Stimulated activated CD4-positive, alpha-beta T cell treated with anti-CD3 and anti-CD28 coated beads, Interleukin-4, amount 100 ng/mL, for 24 hours (primary cell): Measurements from ENCODE around the gene TBX5.
"Not testable (repeated sequence)": the region's sequence is repeated elsewhere in the genome, so short reads cannot be mapped to it uniquely, and the experiment has no call there.

Source experiments
- DNase-seq: peaks from one replicate; pipeline ENCODE4 v3.0.0-alpha.2; 2020

Gene TBX5

DNA sequence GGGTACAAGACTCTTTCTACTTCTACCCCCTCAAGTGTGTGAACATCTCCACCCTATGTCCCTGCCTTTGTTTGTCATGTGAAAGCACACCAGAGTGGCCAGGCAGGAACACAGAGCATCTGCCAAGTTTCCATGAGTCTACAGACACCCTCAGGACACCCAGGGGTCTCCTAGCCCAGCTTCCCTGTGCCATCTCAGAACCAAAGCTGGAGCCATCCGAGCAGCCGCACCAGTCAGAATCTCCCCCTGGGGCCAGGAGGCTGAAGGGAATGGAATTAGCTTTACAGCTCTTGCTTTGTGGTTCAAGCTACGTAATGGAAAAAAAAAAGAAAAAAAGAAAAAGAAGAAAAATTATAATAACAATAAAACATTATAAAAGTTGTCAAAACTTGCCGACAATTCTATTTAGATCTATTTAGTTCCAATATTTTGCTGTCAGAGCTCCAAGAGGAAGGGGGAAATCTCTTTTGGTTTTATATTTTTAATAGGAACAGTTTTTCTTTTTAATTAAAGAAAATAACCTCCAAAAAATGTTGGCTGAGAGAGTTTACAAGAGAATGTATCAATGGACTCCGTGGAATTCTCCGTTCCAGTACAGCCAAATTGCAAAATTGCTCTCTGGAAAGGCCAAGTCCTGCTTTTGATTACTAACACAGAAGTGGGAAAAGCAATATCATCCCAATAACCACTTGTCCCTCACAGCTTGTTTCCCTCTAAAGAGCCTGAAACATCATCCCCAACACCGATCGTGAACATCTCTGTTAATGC is 37.1 kb downstream of the TBX5 start:
- no peak for DNase-seq

DNA sequence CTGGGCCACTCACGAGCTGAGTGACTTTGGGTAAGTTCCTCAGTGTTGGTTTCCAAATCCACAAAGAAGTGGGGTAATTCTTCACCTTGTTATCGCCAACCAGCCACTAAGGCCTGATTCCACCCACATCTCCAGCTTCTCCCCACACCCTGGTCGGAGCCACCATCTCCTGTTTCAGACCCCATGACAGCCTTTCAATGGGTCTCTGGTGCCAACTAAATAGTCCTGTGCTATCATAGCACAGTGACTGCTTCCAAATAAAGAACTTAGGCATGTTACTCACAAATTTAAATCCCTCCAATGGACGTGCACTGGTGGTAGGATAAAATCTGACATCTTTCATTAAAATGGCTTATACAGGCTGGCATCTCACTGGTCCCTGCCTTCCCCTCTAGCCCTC is 44.0 kb downstream of the TBX5 start:
- DNase-seq = no peak

DNA sequence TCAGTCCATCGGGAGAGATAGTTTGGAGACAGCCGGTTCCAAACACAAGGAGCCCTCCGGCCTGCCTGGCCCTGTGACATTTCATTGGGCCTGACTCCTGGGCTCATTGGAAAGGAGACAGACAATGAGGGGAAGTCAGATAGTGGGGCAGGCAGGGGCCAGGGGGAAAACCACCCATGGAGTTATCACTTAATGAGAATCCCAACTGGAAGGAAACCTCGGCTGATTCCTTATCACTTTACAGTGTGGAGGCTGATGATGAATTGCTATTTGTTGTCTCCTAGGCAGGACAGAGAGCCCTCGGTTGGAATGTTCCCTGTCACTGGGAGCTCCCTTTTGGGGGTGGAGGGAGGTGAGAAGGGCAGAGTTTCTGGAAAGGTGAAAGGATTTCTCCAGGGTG is 44.4 kb downstream of the TBX5 start:
- DNase-seq = no peak

DNA sequence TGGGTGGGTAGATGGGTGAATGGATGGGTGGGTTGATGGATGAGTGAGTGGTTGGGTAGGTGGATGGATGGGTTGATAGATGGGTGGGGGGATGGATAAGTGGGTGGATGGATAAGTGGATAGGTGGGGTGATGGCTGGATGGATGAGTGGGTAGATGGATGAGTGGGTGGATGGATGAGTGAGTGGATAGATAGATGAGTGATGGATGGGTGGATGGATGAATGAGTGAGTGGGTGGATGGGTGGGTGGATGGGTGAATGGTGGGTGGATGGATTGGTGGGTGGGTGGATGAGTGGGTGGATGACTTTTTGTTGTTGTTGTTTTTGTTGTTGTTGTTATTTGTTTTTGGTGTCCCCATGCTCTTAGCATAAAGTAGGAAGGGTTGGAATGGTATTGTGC is 45.5 kb downstream of the TBX5 start:
- DNase-seq = no peak

DNA sequence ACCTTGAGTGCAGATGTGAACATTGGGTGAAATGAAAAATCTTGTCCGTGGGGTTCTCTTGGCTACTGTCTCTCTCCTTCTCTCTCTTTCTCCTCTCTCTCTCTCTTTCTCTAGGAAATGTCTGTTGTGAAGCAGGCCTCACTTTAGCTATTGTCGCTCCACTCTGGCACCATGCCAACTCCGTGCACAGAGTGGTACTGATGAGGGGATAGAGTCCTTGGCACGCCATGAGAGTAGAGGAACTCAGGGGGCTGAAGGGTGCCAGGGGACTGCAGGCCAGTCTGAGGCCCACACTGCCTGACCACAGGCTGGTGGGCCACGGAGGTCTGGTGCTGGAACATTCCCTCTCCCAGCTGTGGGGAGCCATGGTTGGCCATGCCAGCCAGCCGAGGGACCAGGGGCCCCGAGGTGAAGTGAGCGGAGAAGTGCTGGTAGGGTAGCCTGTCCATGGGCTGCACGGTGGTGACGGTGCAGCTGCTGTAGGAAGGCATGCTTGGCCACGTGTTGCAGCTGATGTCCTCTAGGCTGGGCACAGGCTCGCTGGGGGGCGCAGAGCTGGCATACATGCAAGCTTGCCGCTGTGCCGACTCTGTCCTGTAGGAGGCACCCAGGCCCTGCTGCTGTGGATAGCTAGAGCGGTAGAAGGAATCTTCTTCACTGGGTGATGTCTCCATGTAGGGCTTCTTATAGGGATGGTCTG is 50.4 kb downstream of the TBX5 start:
- no peak for DNase-seq

DNA sequence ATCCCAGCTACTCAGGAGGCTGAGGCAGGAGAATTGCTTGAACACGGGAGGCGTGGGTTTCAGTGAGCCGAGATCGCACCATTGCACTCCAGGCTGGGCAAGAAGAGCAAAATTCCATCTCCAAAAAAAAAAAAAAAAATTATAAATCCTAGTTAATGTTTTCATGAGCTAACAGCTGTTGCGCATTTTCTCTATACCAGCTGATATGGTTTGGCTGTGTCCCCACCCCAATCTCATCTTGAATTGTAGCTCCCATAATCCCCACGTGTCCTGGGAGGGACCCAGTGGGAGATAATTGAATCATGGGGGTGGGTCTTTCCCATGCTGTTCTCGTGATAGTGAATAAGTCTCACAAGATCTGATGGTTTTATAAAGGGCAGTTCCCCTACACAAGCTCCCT is 56.7 kb downstream of the TBX5 start:
- not testable (repeated sequence) for DNase-seq

DNA sequence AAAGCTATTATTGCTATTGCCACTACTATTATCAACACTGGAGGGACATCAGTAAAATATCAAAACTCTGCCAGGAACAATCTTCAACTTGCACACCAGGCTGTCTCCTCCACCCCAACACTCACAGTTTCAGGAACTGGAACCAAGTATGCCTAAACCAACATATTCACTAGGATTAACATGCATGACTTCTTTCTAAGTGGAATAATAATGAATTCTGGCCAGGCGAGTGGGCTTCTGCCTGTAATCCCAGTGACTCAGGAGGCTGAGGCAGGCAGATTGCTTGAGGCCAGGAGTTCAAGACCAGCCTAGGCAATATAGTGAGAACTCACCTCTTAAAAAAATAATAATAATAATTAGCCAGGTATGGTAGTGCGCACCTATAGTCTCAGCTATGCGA is 58.1 kb downstream of the TBX5 start:
- no peak for DNase-seq

DNA sequence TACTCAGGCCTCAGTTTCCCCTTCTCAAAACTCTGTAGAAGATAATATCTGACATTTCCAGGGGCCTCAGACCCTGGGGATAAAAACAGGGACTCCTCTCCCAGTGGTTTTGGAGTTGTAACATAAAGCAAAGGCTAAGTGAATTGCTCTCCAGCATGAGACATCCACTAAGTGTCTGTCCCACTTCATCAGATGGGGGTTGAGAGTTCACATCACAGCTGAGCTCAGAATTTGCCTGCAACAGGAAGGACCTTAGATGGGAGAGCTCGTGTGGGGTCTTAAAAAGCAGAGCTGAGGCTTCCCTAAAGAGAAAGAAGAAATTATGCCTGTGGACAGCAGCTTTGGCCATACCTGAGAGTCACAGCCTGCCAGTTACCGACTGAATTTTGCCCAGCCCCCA is 61.1 kb downstream of the TBX5 start:
- DNase-seq = no peak

DNA sequence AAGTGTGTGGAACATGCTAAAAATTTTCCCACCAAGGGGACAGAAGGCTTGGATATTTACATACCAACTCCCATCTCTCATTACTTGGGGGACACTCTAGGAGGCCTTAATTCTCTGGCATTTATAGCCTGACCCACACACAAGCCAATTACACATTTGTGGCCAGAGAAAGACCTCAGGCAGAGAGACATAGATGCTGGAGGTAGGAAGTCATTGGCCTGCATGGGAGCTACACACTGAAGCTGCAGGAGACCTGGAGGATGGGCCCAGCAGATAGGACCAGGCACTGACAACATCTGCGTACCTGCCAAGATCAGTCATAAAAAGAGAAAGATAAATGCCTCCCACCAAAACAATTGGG is 61.7 kb downstream of the TBX5 start:
- no peak for DNase-seq

DNA sequence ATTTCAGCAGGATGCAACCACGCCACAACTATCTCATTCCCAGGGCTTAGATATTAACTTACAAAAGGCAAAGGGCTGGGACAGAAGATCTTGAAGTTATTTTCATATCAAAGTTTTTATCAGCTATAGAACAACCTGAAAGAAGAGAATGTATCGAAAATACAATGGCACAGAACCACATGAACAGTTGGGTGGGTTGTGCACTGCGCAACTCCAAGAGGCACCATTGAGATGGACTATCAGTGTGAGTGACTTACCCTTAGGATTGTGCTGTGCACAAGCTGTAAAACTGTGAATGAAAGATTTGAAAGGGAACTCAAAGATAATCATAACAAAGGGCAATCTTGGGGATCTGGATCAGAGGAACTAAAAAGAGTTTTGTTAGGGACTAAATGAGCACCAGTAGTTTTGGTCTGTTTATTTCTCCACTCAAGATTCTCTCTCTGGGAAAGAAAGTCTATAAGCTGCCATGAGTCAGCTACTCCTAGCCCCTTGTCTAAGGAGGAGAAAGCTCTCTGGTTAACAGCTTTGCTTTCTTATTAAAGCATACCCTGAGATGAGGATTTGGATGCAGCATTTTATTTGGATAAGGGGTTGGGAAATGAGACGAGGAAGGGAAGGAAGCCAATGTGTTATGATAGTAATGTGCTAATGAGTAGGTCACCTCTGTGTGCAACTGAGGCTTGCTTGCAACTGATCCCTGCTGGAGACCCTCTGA is 62.2 kb downstream of the TBX5 start:
- no peak for DNase-seq

DNA sequence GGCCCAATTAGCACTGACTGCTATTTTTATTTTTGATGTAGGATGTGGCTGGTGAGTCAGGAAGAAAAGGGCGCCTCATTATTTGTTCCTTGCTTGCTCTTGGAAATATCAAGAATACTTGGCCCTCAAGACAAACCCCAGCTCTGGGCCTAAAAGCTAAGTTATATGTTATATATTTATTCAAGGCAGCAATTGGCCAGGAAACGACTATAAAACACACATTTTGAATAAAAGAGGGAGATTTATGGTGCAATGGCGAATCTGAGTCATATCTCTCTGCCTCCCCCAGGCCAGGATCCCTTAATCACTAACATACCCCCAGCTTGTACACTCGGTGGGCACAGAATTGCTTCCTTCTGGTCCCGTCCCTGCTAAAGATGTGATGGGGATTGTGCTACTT is 63.3 kb downstream of the TBX5 start:
- DNase-seq = no peak

DNA sequence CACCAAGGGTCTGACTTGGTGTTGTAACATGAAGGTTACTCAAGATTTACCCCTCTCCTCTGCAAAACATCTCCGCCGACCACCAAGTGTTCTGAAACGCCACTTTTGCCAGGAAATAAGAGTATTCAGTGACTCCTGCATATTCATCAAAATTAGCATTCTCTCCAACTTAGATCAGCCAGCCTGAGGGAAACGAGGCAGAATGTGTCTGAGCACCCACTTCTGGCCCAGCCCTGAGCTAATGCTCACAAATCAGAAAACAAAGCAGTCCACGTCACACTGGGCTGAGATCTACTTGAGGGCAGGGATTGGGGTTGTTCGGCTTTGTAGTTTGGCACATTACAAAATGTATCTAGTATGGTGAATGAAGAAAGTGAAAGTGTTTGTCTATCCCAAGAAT is 64.3 kb downstream of the TBX5 start:
- DNase-seq = no peak

DNA sequence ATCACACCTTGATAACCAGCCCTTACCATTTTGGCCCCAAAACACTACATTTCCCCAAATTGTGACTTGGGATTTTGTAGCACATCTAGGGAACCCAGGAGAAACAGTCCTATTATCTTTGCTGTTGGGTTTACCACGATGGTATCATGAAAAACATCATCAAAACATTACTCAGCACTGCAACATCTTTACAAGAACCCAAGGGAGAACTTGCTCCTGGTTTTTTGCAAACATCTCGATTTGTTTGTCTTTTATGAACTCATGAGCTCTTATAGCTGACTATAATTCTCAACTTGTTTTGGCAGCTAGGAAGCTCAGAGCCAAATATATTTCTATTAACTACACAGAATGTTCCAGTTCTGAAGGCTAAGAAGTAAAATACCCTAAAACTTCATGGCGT is 65.7 kb downstream of the TBX5 start:
- DNase-seq = no peak

DNA sequence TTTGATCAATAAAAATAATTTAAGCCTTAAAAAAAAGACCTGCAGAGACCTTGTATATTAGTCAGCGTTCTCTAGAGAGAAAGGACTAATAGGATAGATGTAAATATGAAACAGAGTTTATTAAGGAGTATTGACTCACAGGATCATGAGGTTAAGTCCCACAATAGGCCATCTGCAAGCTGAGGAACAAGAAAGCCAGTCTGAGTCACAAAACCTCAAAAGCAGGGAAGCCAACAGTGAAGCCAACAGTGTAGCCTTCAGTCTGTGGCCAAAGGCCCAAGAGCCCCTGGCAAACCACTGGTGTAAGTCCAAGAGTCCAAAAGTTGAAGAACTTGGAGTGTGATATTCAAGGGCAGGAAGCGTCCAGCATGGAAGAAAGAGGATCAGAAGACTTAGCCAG is 66.3 kb downstream of the TBX5 start:
- DNase-seq = no peak

DNA sequence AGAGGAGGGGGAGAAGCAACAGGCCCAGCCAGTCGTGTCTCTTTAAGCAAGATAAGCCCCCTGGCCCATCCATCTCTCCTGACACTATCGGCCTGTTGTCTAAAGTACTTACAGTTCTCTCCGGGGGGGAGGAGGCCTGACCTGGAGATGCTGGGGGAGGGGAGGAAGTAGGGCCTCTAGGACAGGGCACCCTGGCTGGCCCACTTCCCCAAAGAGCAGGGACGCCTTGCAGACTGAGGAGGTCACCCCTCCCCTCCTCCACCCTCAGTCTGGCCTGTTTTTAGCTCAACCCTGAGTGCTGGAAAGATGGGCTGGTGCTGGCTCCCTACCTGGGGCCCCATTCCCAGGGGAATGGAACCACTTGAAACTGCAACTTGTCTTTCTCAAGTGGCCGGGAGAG is 70.3 kb downstream of the TBX5 start:
- no peak for DNase-seq

DNA sequence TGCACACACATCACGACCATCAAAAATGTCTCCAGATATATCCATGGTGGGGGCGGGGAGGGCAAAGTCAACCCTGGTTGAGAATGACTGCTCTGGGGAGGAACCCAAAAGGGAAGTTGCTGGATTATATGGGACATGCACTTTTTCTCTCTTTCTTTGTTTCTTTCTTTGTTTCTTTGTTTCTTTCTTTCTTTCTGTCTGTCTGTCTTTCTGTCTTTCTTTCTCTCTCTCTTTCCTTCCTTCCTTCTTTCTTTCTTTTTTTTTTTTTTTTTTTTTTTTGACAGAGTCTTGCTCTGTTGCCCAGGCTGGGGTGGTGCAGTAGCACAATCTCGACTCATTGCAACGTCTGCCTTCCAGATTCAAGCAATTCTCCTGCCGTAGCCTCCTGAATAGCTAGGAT is 71.5 kb downstream of the TBX5 start:
- DNase-seq = no peak

DNA sequence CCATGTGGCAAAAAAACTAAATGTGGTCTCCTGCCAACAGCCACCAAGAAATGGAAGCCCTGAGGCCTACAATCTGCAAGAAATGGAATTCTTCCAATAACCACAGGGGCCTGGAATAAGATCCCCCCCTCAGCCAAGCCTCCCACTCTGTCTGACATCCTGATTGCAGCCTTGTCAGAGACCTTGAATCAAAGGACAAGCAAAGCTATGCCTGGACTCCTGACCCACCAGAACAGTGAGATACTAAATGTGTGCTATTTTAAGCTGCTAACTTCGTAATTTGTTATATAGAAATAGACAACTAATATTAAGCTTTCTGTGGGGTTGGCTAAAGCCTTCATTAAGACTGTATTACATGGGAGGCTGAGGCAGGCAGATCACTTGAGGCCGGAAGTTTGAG is 77.7 kb downstream of the TBX5 start:
- DNase-seq = no peak

DNA sequence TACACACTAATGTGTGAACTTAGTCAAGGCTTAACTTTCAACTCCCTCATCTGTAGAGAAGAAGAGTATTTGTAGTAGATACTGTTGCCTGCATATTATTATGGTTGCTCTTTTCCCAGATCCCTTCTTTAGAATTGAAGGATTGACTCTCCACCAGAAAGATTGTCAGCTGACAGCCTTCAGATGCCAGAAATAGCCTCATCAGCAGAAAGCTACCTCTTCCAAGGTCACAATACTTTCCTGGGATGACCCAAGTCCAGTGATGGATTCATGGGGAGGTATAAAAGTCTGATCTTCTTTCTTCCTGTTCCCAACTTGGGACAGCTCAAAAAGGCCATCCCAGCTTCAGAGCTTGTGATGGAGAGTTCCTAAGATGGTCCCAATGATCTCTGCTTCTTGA is 78.2 kb downstream of the TBX5 start:
- no peak for DNase-seq

DNA sequence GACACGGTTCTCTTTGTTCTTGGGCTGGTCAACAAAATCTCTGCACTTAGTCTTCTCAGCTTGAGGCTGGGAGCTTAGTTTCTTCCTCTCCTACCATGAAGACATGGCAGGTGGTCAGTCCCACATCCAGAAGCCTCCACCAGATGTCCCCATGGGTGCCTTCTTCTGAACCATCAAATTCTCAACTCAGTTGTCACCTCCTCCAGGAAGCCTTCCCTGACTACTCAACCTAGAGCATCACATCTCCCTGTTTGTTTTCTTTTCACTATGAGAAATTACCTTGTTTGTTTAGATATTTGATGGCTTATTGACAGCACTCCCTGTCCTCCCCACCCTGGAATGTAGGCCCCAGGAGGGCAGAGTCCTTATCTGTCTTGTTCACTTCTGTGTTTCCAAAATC is 84.4 kb downstream of the TBX5 start:
- no peak for DNase-seq

DNA sequence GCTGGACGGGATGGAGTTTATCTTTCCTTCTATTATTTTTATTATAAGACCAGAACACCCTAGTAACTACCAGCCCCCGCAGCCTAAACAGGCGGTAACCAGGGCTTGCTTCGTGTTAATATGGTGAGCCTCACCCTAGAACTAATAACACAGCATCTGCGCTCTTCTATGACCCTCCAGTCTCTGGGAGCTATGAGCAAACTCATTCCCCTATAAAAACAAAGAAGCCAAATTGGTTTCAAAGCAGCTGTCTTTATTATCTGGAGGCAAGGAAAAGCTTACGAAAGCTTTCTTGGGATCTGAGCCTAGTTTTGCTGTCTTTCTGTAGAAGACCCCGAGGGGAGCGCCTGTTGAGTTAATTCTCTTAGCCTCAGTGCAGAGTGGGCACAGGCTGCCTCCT is 85.0 kb downstream of the TBX5 start:
- DNase-seq = no peak

DNA sequence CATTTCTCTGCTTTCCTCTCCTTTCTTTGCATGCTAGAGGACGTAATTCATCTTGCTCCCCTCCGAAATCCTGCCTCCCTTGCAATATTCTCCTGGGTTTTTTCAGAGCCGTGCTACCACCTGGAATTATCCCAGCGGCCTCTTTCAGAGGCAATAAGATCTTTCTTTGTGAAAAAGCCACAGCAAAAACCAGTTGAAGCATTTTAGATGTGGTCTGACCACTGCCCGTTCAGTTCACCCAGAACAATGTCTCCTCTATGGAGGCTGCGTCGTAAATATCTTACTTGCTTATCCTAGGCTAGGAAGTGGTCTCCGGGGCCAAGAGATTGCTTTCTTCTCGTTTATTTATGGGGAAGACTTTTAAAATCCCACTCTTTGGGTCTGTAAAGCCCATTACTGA is 85.8 kb downstream of the TBX5 start:
- DNase-seq = no peak

DNA sequence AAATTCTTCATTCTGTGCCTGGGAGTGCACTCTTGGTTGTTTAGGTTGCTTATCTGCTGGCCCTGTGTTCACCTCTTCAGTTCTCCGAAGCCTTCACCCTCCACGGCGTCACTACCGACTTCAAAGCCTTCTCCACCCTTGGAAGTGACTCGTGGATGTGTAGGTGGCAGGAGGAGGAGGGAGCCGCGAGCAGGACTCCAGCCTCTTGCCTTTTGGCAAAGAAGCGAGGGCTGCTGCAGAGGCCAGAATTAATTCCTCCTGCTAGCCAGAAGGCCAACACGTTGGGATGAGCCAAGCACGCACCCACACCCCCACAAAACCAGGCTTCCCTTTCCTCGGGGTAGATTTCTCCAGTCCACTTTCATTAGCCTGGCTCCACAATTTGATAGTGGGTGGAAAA is 86.5 kb downstream of the TBX5 start:
- DNase-seq = no peak

DNA sequence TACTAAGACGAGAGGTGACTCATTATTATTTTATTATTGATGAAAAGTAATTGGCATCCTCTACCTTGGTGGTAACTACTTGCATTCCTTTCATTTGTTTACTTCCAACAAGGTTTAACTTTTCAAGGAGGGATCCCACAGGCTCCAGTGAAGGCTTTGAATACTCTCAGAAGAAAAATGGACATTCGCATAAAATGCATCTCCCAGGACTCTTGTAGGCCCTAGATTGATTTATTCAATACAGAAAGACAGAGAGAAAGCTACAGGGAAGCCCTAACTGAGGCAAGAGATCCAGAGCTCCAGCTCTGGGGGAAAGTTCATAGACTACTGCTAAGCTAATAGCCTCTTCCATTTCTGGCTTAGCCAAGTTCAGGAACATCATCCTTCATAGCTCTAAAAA is 87.0 kb downstream of the TBX5 start:
- DNase-seq = no peak

DNA sequence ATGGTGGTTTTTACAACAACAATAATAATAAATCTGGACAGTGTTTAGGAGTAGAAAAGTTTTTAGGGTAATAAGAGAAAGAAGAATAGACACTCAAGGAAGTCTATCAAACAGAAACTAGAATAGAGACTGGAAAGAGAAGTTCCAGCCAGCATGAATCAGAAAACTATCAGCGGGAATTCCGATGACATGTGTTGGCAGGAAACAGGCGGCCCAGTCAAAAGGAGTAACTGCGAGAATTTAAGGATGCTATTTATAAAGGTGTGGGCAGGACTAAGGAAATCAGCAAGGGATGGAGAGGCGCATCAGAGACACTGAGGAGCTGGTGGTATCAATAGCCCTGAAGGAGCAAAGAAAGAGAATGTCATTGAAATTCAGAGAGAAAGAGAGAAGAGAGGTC is 89.9 kb downstream of the TBX5 start:
- DNase-seq = no peak
